ENCODE data around the gene PTPRN2. TPM values are rescaled to one million over a fixed set of nuclear protein-coding genes. Genes with fewer than 3 reads are reported as not detected.
"Not testable (repeated sequence)": the region's sequence is repeated elsewhere in the genome, so short reads cannot be mapped to it uniquely, and the experiment has no call there.

Gene PTPRN2
- total RNA-seq, 1 donor from 2014 or later: 2.4 TPM

DNA sequence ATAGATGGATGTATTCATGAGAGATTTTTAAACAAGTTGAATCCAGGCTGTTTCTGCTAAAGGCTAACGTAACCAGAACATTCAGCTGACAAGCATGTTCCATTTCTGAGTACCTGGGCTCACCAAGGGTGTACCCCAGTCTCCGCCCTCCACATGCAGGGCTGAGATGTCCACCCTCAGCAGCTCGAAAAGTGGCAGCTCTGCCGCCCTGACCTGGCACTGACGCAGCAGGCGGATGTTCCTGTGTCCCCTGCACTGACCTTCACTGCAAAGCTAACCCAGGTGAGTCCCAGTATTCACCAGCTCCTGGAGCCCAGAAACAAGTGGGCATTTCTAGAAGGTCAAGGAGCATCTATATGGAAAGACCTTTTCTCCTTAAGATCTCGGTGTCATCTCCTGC lies 437.4 kb downstream of the PTPRN2 start:
- H3K36me3 ChIP-seq (ENCODE audit: control insufficient read depth, insufficient read depth, low read length): no peaks in the 10 kb centered on the region
- TF ChIP-seq, protein P1, sequence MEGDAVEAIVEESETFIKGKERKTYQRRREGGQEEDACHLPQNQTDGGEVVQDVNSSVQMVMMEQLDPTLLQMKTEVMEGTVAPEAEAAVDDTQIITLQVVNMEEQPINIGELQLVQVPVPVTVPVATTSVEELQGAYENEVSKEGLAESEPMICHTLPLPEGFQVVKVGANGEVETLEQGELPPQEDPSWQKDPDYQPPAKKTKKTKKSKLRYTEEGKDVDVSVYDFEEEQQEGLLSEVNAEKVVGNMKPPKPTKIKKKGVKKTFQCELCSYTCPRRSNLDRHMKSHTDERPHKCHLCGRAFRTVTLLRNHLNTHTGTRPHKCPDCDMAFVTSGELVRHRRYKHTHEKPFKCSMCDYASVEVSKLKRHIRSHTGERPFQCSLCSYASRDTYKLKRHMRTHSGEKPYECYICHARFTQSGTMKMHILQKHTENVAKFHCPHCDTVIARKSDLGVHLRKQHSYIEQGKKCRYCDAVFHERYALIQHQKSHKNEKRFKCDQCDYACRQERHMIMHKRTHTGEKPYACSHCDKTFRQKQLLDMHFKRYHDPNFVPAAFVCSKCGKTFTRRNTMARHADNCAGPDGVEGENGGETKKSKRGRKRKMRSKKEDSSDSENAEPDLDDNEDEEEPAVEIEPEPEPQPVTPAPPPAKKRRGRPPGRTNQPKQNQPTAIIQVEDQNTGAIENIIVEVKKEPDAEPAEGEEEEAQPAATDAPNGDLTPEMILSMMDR (IDR thresholded peaks at IDR 0.05; ENCODE audit: insufficient read depth, low read length, poor library complexity, severe bottlenecking): no peak
- no peak overlapping the region for H3K4me3 ChIP-seq (ENCODE audit: low read depth, low read length)
- H3K27me3 ChIP-seq (ENCODE audit: control insufficient read depth, insufficient read depth, low read length): no peaks in the 10 kb centered on the region
- no peak for DNase-seq (ENCODE audit: low read depth)

DNA sequence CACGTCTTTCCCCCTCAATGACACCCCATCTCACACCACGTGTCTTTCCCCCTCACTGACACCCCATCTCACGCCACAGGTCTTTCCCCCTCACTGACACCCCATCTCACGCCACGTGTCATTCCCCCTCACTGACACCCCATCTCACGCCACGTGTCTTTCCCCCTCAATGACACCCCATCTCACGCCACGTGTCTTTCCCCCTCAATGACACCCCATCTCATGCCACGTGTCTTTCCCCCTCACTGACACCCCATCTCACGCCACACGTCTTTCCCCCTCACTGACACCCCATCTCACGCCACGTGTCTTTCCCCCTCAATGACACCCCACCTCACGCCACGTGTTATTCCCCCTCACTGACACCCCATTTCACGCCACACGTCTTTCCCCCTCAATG lies 440.2 kb downstream of the PTPRN2 start:
- DNase-seq (ENCODE audit: low read depth); H3K4me3 ChIP-seq (ENCODE audit: low read depth, low read length): not testable (repeated sequence)

DNA sequence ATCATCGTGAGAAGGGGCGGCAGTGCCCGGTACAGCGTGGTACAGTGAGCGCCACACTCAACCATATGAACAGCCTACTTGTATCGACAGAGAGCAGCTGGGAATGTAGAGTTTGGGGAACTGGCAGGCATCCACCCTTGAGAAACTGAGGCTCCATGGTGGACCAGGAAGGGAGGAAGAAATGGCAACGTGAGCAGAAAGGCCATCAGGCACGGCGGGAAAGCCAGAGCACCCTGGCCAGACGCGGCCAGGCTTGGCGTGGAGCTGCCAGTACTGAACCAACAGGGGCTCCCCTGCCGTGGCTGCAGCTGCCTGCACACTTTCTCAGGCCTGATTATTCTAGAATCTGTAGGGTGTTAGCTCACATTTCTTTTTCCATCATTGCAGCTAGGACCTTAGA lies 442.3 kb downstream of the PTPRN2 start:
- H3K4me3 ChIP-seq (ENCODE audit: low read depth, low read length): no peak overlapping the region
- DNase-seq (ENCODE audit: low read depth): no peak
- no peaks in the 10 kb centered on the region for H3K36me3 ChIP-seq (ENCODE audit: control insufficient read depth, insufficient read depth, low read length)
- H3K27me3 ChIP-seq (ENCODE audit: control insufficient read depth, insufficient read depth, low read length): no peaks in the 10 kb centered on the region
- TF ChIP-seq, protein P1 (IDR thresholded peaks at IDR 0.05; ENCODE audit: insufficient read depth, low read length, poor library complexity, severe bottlenecking): no peak

More for the DNA sequence above, 440.2 kb downstream of the PTPRN2 start:
- not testable (repeated sequence) for H3K36me3 ChIP-seq (ENCODE audit: control insufficient read depth, insufficient read depth, low read length); H3K27me3 ChIP-seq (ENCODE audit: control insufficient read depth, insufficient read depth, low read length)

DNA sequence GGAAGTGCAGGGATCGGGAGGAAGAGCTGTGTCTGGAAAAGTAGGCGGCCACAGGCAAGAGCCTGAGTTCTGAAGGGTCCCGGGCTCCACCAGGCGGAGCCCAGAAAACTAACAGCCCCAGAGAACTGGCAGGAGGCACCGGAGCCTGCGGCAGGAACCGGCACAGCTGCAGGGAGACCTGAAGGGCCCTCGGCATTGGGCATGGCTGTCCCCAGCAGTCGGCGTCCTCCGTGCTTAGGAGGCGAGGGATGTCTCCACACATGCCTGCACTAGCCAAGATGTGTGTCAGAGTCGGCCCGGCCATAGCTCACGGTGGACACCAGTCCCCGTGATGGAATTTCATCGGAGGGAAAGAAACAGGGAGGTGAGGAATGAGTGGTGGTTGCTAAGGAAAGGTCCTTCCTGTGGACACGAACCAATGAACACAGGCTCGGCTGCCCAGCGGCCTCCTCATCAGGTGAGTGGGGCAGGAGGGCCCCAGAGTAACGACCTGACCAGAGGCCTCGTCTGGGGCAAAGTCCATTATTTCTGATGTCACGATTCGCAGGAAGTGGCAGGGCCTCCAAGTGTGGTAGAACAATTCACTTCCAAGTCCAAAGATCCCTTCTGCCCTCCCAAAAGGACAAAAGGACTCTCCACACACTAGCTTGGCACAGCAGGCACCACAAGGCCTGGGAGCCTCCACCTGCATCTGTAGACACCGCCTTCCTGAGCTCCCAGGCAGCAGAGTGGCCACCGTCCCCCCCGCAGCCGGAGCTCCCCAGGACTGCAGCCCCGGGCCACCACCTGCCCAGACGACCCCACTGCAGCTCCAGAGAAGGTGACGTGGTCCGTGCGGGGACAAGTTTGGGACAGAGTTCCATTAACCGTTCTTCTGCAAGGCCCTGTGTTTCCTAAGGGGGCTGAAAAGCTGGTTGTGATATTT lies 444.2 kb downstream of the PTPRN2 start:
- Histone ChIP-seq H3K4me3 (ENCODE audit: low read depth, low read length) (no peak overlapping the region), H3K27me3 (ENCODE audit: control insufficient read depth, insufficient read depth, low read length) (no peaks in the 10 kb centered on the region), H3K36me3 (ENCODE audit: control insufficient read depth, insufficient read depth, low read length) (no peaks in the 10 kb centered on the region)
- no peak for DNase-seq (ENCODE audit: low read depth)
- TF ChIP-seq, protein P1 (IDR thresholded peaks at IDR 0.05; ENCODE audit: insufficient read depth, low read length, poor library complexity, severe bottlenecking): no peak

DNA sequence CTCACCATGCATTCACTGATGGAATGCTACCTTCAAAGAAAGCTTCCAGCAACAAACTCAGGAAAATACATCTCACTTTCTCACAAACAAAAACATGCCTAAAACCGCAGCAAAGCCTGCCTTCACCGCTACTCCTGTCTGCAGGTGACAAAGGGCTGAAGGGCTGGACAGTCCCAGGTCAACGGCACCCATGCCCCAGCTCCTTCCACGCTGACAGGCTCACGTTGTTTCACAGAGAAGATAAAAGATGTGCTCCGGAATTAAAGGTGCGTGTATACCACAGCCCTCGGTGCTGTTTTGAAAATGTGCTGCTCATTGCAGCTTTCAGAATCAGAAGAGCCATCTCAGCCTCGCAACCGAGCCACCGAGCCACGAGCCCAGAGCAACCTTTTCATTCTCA lies 445.0 kb downstream of the PTPRN2 start:
- no peaks in the 10 kb centered on the region for H3K36me3 ChIP-seq (ENCODE audit: control insufficient read depth, insufficient read depth, low read length)
- H3K4me3 ChIP-seq (ENCODE audit: low read depth, low read length): no peak overlapping the region
- no peak for DNase-seq (ENCODE audit: low read depth)
- TF ChIP-seq, protein P1 (IDR thresholded peaks at IDR 0.05; ENCODE audit: insufficient read depth, low read length, poor library complexity, severe bottlenecking): no peak
- H3K27me3 ChIP-seq (ENCODE audit: control insufficient read depth, insufficient read depth, low read length): no peaks in the 10 kb centered on the region

DNA sequence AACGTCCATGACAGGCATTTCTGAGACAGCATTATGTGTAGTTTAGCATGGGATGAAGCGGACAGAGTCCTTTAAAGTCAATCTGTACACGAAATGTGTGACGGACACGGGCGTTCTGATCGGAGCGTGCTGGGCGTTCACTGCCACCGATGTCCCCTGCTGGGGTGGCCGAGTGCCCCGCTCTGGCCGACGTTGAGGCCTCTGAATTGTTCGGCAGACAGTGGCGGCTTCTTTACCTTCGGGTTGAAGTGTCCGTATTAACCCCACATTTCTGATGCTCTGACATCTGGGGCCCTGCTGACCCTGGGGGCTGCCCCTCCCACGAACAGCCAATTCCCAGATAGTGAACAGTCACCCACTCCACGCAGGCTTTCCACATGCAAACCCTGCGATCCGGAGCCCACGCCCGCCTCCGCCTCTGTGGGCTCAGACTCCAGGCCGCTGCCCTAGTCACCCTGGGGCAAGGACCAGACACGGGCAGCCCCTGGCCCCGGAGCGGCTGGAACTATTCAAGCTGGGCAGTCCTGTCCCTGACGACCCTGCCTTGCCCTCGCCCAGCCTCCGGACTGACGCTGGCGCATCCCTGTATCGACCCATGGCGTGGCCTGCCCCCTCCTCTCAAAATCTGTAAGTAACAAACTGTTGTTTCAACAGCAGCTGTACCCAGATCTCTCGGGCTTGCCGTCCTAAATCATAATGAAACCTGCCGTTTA lies 445.7 kb downstream of the PTPRN2 start:
- TF ChIP-seq, protein P1 (IDR thresholded peaks at IDR 0.05; ENCODE audit: insufficient read depth, low read length, poor library complexity, severe bottlenecking): no peak
- no peak for DNase-seq (ENCODE audit: low read depth)
- H3K27me3 ChIP-seq (ENCODE audit: control insufficient read depth, insufficient read depth, low read length): no peaks in the 10 kb centered on the region
- H3K36me3 ChIP-seq (ENCODE audit: control insufficient read depth, insufficient read depth, low read length): no peaks in the 10 kb centered on the region
- H3K4me3 ChIP-seq (ENCODE audit: low read depth, low read length): no peak overlapping the region

All from kidney epithelial cell (primary cell).